ENCODE measurements around the gene GOLGA6D.
"Not testable (repeated sequence)": the region's sequence is repeated elsewhere in the genome, so short reads cannot be mapped to it uniquely, and the experiment has no call there.

The GOLGA6D gene

GRCh38 chr15:75333654-75334419 lies 51.2 kb downstream of the GOLGA6D start:
- DNase-seq = not testable (repeated sequence)

- DNase-seq = no peak
These were observed 52.7 kb downstream of the GOLGA6D start for GRCh38 chr15:75335313-75335704.

- DNase-seq = peak; percentile 92 to 93
These were observed 53.2 kb downstream of the GOLGA6D start, which contains the start of gene COMMD4 for GRCh38 chr15:75335705-75336355. COMMD4 (plus strand) TSS chr15:75336063; CDS start chr15:75336090, 27 bp downstream.

- no peak for DNase-seq
These were observed 56.1 kb downstream of the GOLGA6D start for GRCh38 chr15:75338661-75339240.

GRCh38 chr15:75339531-75340240 lies 57.1 kb downstream of the GOLGA6D start:
- DNase-seq = no peak

GRCh38 chr15:75342221-75342620 lies 59.6 kb downstream of the GOLGA6D start:
- DNase-seq = no peak

- DNase-seq = not testable (repeated sequence)
These were observed 61.3 kb downstream of the GOLGA6D start for GRCh38 chr15:75343953-75344352.
